ENCODE data around the gene AK1. TPM values are rescaled to one million over a fixed set of nuclear protein-coding genes. Genes with fewer than 3 reads are reported as not detected.
A peak's percentile ranks its signal among the peaks of the same experiment; 100 is the strongest.

The AK1 gene
- total RNA-seq, 2 experiments from 2014 or later, result 27.7 to 28.5 TPM

DNA sequence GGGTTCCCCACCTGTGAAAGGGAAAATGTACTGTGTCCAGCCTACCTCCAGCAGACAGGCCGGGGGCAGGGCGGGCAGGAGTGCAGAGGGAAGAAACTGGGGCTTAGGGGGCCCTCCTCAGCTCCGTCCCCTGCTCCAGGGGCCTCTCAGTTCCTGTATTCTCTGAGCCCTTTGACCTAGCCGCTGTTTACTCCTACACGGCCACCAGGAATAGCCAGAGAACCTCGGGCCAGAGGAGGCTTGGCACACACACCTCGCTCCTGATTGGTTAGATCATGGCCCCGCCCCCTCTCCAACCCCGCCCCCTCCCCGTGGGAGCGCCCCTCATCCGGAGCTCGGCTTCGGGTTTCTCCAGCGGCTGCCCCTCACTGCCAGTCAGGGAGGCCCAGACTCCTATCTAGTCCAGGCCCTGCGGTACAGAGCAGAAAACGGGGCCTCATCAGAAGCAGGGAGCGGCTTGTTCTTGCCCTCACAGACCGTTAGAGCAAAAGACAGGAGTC is 19.8 kb upstream of the AK1 start:
- peaks cover 30% of the 10 kb centered on the region for H3K4me1 Mint-ChIP-seq (ENCODE audit: low read depth)
- intact Hi-C loops (cut with micrococcal nuclease), result no loop called here
- peaks cover 47% of the 10 kb centered on the region for H3K36me3 Mint-ChIP-seq
- ChIA-PET CTCF (interaction anchor here (0.6 to 2.3 kb wide), 3 partner anchors 24 to 162 kb away, joined by 5 to 11 read pairs (median 7); partner anchors contain the start of gene TOR2A), POLR2A (no interaction called here)
- no peak overlapping the region for H3K27ac Mint-ChIP-seq
- peaks cover 9% of the 10 kb centered on the region for H3K9me3 Mint-ChIP-seq
- H3K27me3 Mint-ChIP-seq, result no peaks in the 10 kb centered on the region
- DNase-seq, result peak; percentile 51
- peak overlapping the region; percentile 32 for H3K4me3 Mint-ChIP-seq

DNA sequence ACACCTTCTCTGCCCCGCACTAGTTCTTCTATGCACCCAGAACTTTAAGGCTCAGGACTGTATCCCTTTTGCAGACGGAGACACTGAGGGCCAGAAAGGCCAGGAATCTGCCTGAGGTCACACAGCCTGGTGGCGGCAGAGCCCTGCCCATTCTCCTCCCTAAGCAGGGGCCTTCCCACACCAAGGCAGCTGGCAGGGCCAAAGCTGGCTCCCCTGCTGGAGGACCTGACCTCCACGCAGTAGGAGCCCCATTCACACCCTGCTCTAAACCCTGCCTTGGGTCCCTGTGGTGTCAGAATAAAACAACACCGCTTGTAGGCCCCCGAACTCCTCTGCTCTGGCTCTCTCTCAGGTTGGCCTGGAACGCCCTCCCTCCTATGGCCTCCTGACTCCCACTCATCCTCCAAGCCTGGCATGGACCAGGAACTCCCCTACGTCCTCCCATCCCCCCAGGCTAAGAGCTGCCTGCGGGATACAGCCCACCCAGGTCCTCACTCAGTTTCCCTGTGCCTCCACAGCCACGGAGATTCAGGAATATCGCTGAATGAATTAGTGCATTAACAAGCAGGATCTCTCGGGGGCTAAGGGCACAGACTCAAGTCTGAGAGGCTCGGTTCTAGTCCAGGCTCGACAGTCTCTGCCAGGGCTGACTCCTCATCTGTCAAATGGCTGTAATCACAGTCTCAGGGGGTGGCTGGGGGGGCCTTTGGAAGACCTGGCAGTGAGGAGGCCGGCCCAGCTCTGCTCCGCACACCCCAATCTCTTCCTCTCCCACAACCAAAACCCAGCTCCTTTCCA is 19.1 kb upstream of the AK1 start:
- peaks cover 28% of the 10 kb centered on the region for H3K4me1 Mint-ChIP-seq (ENCODE audit: low read depth)
- ChIA-PET POLR2A (interaction anchor here (1.0 kb wide), 1 partner anchor 118 kb away, joined by 3 read pairs; the partner anchor contains the start of gene SH2D3C), CTCF (interaction anchor here (2.1 kb wide), 1 partner anchor 24 kb away, joined by 5 read pairs; no protein-coding TSS in a partner anchor)
- H3K4me3 Mint-ChIP-seq, result no peak overlapping the region
- intact Hi-C loops (cut with micrococcal nuclease), result no loop called here
- no peaks in the 10 kb centered on the region for H3K27me3 Mint-ChIP-seq
- H3K36me3 Mint-ChIP-seq, result peaks cover 47% of the 10 kb centered on the region
- no peak overlapping the region for H3K27ac Mint-ChIP-seq
- no peak for DNase-seq
- H3K9me3 Mint-ChIP-seq, result peaks cover 9% of the 10 kb centered on the region

DNA sequence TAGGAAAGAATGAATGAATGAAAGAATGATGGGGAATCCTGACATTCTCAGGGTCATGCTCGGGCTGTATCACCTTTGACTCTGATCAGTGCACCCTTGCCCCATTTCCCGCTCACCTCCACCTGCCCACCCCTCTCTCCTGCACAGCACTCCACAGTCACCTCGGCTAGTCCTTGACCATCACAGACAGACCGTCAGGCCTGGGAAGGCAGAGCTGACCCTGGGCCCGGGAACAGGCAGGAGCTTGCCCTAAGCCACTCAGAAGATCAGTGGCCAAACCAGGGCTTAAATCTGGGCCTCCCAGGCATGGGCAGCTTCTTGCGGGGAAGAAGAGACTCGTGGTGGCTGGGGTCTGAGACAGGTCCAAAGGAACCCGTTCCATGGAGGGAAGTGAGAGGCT is 18.3 kb upstream of the AK1 start:
- intact Hi-C loops (cut with micrococcal nuclease), result no loop called here
- Mint-ChIP-seq H3K9me3 (peaks cover 9% of the 10 kb centered on the region), H3K36me3 (peaks cover 52% of the 10 kb centered on the region), H3K27me3 (no peaks in the 10 kb centered on the region), H3K4me1 (ENCODE audit: low read depth) (peaks cover 23% of the 10 kb centered on the region), H3K27ac (no peak overlapping the region), H3K4me3 (no peak overlapping the region)
- ChIA-PET POLR2A (interaction anchor here (1.0 kb wide), 1 partner anchor 117 kb away, joined by 3 read pairs; the partner anchor contains the start of gene SH2D3C), CTCF (interaction anchor here (1.3 kb wide), 1 partner anchor 48 kb away, joined by 3 read pairs; no protein-coding TSS in a partner anchor)
- DNase-seq, result no peak

DNA sequence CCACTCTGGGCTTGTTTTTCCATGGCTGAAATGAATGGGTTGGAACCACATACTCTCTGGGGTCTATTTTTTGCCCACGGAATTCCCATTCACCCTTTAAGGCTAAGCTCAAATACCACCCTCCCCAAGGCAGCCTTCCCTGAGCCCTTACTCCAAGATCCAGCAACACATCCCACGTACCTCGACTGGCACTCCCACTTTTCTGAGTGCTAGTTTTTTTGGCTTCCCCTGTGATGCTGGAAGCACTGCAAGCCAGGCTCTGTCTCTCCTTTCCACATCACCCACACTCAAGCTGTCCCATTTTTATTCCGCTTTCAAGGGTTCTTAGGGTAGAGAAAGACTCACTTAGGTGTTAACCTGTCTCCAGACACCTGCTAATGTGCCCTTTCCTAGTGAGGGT is 15.9 kb upstream of the AK1 start:
- H3K27me3 Mint-ChIP-seq, result no peaks in the 10 kb centered on the region
- H3K4me3 Mint-ChIP-seq, result no peak overlapping the region
- no peak overlapping the region for H3K27ac Mint-ChIP-seq
- intact Hi-C loops (cut with micrococcal nuclease), result no loop called here
- ChIA-PET CTCF (interaction anchor here (1.0 to 2.1 kb wide), 2 partner anchors 24 to 158 kb away, joined by 3 to 7 read pairs; partner anchors contain the start of gene TOR2A), POLR2A (no interaction called here)
- peaks cover 61% of the 10 kb centered on the region for H3K36me3 Mint-ChIP-seq
- peaks cover 9% of the 10 kb centered on the region for H3K9me3 Mint-ChIP-seq
- no peak for DNase-seq
- peaks cover 16% of the 10 kb centered on the region for H3K4me1 Mint-ChIP-seq (ENCODE audit: low read depth)

DNA sequence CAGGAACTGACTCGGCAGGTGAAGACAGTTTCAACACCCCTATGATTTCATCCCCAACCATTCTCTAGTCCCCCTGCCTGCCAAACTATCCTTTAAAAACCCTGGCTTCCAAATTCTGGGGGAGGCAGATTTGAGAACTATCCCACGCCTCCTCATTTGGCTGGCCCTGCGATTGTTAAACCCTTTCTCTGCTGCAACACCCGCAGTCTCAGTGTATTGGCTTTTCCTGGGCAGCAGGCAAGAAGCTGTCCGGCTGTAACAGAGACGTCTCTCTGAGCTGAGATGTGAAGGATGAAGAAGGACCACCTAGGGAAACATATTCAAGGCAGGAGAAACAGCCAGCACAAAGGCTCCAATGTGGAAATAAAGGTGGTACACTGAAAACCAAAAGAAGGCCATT is 15.4 kb upstream of the AK1 start:
- ChIA-PET CTCF (no interaction called here), POLR2A (no interaction called here)
- peaks cover 13% of the 10 kb centered on the region for H3K4me1 Mint-ChIP-seq (ENCODE audit: low read depth)
- H3K27me3 Mint-ChIP-seq, result no peaks in the 10 kb centered on the region
- no peak overlapping the region for H3K27ac Mint-ChIP-seq
- no peak overlapping the region for H3K4me3 Mint-ChIP-seq
- peaks cover 9% of the 10 kb centered on the region for H3K9me3 Mint-ChIP-seq
- H3K36me3 Mint-ChIP-seq, result peaks cover 64% of the 10 kb centered on the region
- intact Hi-C loops (cut with micrococcal nuclease), result no loop called here
- no peak for DNase-seq

DNA sequence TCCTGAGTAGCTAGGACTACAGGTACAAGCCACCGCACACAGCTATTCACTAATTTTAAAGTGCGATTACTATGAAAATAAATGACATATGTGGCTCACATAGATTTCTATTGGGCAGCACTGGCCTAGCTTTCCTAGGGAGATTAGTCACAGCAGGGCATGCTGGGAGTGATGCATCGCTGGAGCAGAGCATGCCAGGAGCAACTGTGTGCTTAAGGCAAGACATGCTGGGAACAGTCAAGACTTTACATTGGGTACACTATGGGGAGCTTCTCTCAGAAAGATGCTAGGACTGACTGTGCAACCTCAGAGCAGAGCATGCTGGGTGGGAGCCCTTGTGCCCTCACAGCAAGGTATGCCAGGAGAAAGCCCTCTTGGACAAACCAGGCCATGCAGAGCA is 12.6 kb upstream of the AK1 start:
- CTCF ChIA-PET, result interaction anchor here (0.7 to 1.3 kb wide), 4 partner anchors 9 to 155 kb away, joined by 3 to 5 read pairs (median 3); partner anchors contain the start of gene TOR2A
- H3K27ac Mint-ChIP-seq, result no peak overlapping the region
- DNase-seq, result no peak
- no peaks in the 10 kb centered on the region for H3K27me3 Mint-ChIP-seq
- H3K36me3 Mint-ChIP-seq, result peaks cover 57% of the 10 kb centered on the region
- intact Hi-C loops (cut with micrococcal nuclease), result no loop called here
- H3K9me3 Mint-ChIP-seq, result peaks cover 9% of the 10 kb centered on the region
- H3K4me1 Mint-ChIP-seq (ENCODE audit: low read depth), result peaks cover 9% of the 10 kb centered on the region
- no peak overlapping the region for H3K4me3 Mint-ChIP-seq
- POLR2A ChIA-PET, result no interaction called here

DNA sequence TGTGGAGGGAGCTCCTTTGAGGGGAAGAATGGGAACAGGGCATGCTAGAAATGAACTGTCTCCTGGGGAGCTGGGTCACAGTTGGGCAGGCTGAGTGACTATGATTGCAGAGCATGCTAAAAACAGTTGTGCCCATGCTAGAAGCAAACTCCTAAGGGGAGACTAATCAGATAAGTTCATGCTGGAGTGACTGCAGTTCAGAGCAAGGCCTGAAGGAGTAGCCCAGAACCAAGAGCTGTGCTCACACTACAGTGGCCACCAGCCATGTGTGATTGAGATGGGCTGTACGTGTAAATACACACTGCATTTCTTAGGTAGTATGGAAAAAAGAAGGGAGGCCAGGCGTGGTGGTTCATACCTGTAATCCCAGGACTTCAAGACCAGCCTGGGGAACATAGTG is 10.3 kb upstream of the AK1 start:
- Mint-ChIP-seq H3K27ac (no peak overlapping the region), H3K36me3 (peaks cover 38% of the 10 kb centered on the region), H3K4me3 (no peak overlapping the region), H3K4me1 (ENCODE audit: low read depth) (peaks cover 11% of the 10 kb centered on the region), H3K9me3 (no peaks in the 10 kb centered on the region), H3K27me3 (no peaks in the 10 kb centered on the region)
- ChIA-PET POLR2A (interaction anchor here (0.6 kb wide), 1 partner anchor 232 kb away, joined by 3 read pairs; no protein-coding TSS in a partner anchor), CTCF (interaction anchor here (1.0 kb wide), 1 partner anchor 18 kb away, joined by 4 read pairs; no protein-coding TSS in a partner anchor)
- intact Hi-C loops (cut with micrococcal nuclease), result no loop called here
- no peak for DNase-seq

DNA sequence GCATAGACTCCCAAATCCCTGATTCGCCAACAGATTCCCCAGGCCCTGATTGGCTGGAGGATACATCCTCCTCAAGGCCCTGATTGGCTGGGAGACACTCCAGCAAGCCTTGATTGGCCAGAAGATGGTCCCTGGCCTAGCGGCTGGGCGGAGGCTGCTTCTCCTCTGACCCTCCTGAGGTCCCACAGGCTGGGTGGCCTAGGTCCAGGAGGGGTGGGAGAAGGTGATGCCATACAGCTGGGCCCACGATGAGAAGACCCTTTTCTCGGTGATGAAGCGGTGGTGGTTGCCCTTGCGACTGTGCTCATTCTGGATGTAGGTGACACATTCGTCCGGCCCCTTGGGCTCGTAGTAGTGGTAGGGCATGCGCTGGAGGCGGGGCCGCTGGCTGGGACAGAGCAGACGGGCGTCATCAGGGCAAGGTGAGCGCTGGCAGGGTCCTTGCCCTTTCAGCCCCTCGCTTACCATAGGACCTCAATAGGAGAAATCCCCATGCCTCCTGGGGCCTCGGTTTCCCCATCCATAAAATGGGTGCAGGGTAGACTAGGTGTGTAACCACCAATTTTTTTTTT is 9.0 kb upstream of the AK1 start:
- peaks cover 33% of the 10 kb centered on the region for H3K36me3 Mint-ChIP-seq
- H3K4me1 Mint-ChIP-seq (ENCODE audit: low read depth), result peaks cover 6% of the 10 kb centered on the region
- intact Hi-C loops (cut with micrococcal nuclease), result no loop called here

DNA sequence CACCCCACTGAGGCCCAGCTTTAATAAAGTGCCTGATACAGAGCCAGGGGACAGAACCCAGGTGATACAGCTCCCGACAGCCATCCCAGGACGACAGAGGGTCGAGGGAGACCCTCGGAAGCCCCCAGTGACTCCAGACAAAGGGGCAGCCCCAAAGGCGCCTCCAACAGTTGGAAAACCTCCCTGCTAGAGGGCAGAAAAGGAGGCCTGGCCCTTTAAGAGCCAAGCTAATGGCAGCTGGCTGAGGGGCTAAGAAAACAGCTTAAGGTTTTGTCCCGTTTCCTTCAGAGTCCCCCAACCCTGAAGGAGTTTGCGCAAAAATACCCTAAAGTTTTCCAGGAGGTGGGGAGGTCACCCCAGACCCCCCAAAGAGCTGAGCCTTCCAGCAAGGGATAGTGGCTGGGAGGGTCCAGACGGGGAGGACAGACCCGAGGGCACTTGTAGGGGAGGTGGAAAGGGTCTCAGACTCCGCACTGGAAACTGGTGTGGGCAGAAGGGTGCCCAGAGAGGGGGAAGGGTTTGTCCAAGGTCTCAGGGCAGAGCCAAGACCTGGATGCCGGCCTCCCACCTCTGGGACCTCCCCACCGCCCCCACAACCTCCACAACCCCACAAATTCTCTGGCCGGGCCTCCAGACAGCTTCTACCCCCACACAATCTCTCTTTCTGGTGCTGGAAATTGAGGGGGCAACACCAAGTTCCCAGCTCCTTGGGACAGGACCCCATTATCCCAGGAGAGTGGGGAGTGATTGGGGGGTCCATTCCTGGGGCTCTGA is 8.2 kb upstream of the AK1 start:
- Mint-ChIP-seq H3K4me1 (ENCODE audit: low read depth) (peaks cover 6% of the 10 kb centered on the region), H3K27ac (no peak overlapping the region), H3K36me3 (peaks cover 27% of the 10 kb centered on the region), H3K4me3 (no peak overlapping the region), H3K27me3 (no peaks in the 10 kb centered on the region), H3K9me3 (no peaks in the 10 kb centered on the region)
- ChIA-PET POLR2A (no interaction called here), CTCF (interaction anchor here (1.1 to 1.7 kb wide), 3 partner anchors 16 to 151 kb away, joined by 5 to 9 read pairs (median 7); partner anchors contain the start of gene TOR2A)
- no peak for DNase-seq
- intact Hi-C loops (cut with micrococcal nuclease), result no loop called here

More for the DNA sequence above, 9.0 kb upstream of the AK1 start:
- ChIA-PET CTCF (interaction anchor here (1.0 kb wide), 1 partner anchor 17 kb away, joined by 4 read pairs; no protein-coding TSS in a partner anchor), POLR2A (no interaction called here)
- Mint-ChIP-seq H3K27me3 (no peaks in the 10 kb centered on the region), H3K9me3 (no peaks in the 10 kb centered on the region), H3K27ac (no peak overlapping the region), H3K4me3 (no peak overlapping the region)
- DNase-seq, result no peak

DNA sequence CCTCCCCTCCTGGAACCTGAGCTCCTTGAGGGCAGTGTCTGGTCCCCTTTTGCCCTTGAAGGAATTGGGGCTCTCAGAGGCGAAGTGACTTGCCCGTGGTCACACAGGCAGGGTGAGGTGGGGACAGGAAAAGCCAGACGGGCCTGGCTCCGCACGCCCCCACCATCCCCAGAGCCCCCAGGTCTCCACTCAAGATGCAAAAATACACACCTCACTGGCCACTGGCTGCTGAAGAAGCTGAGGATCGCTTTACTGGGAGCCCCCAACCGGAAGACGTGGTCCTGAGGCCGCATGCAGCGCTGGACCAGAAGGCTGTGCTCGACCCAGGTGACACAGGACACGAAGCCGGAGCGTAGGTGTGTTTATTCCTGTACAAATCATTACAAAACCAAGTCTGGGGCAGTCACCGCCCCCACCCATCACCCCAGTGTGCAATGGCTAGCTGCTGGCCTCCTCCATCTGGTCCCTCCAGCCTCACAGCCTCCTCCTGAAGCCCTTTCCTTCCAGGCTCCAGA is 7.6 kb upstream of the AK1 start:
- H3K9me3 Mint-ChIP-seq, result no peaks in the 10 kb centered on the region
- H3K4me1 Mint-ChIP-seq (ENCODE audit: low read depth), result peaks cover 6% of the 10 kb centered on the region
- no peak overlapping the region for H3K27ac Mint-ChIP-seq
- no peaks in the 10 kb centered on the region for H3K27me3 Mint-ChIP-seq
- H3K4me3 Mint-ChIP-seq, result no peak overlapping the region
- intact Hi-C loops (cut with micrococcal nuclease), result no loop called here
- H3K36me3 Mint-ChIP-seq, result peaks cover 22% of the 10 kb centered on the region
- ChIA-PET POLR2A (no interaction called here), CTCF (interaction anchor here (1.1 to 1.7 kb wide), 3 partner anchors 15 to 150 kb away, joined by 5 to 9 read pairs (median 7); partner anchors contain the start of gene TOR2A)
- no peak for DNase-seq

DNA sequence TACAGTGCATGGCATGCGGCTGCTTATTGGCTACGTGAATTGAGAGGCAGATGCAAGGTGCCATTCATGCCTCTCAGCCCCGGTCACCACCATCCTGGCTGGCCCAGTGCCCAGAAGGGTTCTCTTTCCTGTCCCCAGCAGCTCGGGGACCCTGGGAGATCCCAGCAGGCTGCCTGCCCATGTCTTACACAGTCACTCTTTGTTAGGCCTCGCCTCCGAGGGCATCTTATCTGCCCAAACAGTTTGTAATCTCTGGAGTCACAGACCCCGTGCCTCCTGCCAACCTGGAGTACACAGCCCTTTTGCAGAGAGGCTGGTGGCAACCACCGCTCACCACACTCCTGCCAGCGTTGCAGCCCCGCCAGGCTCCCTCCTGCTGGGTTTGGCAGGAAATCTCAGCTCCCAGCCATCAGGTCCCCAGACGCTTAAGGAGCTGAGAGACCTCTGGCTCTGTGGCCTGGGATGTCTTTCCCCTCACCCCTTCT is 7.0 kb upstream of the AK1 start:
- Mint-ChIP-seq H3K36me3 (peaks cover 22% of the 10 kb centered on the region), H3K9me3 (no peaks in the 10 kb centered on the region), H3K4me3 (no peak overlapping the region), H3K4me1 (ENCODE audit: low read depth) (peaks cover 6% of the 10 kb centered on the region), H3K27ac (peak overlapping the region; percentile 33), H3K27me3 (no peaks in the 10 kb centered on the region)
- ChIA-PET POLR2A (no interaction called here), CTCF (interaction anchor here (1.1 to 1.7 kb wide), 3 partner anchors 14 to 149 kb away, joined by 5 to 9 read pairs (median 7); partner anchors contain the start of gene TOR2A)
- no peak for DNase-seq
- intact Hi-C loops (cut with micrococcal nuclease), result no loop called here

Measured in activated CD4-positive, alpha-beta memory T cell treated with anti-CD3 and anti-CD28 coated beads for 36 hours (primary cell).